GM21390 (cell line): ENCODE data around the gene SNX4.
"Not testable (repeated sequence)": the region's sequence is repeated elsewhere in the genome, so short reads cannot be mapped to it uniquely, and the experiment has no call there.

Source experiments
- ATAC-seq: cut with Tn5 transposase; IDR thresholded peaks from one replicate; pipeline ENCODE4 v1.9.1; 2021; ENCODE audit not compliant: unreplicated experiment

Gene SNX4

GRCh38 chr3:125519678-125520562 is at the start of gene SNX4:
SNX4 (minus strand) TSS chr3:125520202; CDS start chr3:125520172, 30 bp downstream.
- peak; percentile 89 for ATAC-seq

GRCh38 chr3:125556314-125556713 is 36.3 kb upstream of the SNX4 start:
- ATAC-seq, result no peak

GRCh38 chr3:125552401-125552800 is 32.4 kb upstream of the SNX4 start:
- no peak for ATAC-seq

GRCh38 chr3:125528920-125529319 is 8.9 kb upstream of the SNX4 start:
- ATAC-seq, result no peak

GRCh38 chr3:125525153-125525552 is 5.2 kb upstream of the SNX4 start:
- ATAC-seq, result no peak

- ATAC-seq, result not testable (repeated sequence)
These were observed 539 bp upstream of the SNX4 start for GRCh38 chr3:125520563-125520919.

GRCh38 chr3:125515421-125515820 is 4.6 kb downstream of the SNX4 start:
- ATAC-seq, result no peak

- no peak for ATAC-seq
These were observed 6.4 kb downstream of the SNX4 start for GRCh38 chr3:125513490-125514115.

GRCh38 chr3:125512135-125512920 is 7.7 kb downstream of the SNX4 start:
- ATAC-seq, result peak; percentile 46

- peak; percentile 46 for ATAC-seq
These were observed 8.4 kb downstream of the SNX4 start for GRCh38 chr3:125511420-125512118.

- no peak for ATAC-seq
These were observed 12.9 kb downstream of the SNX4 start for GRCh38 chr3:125507128-125507527.

GRCh38 chr3:125498630-125499029 is 21.4 kb downstream of the SNX4 start:
- no peak for ATAC-seq

GRCh38 chr3:125496701-125497100 is 23.3 kb downstream of the SNX4 start:
- no peak for ATAC-seq

- ATAC-seq, result no peak
These were observed 37.6 kb downstream of the SNX4 start for GRCh38 chr3:125482406-125482805.

- ATAC-seq, result no peak
These were observed 38.2 kb downstream of the SNX4 start for GRCh38 chr3:125481786-125482185.

- not testable (repeated sequence) for ATAC-seq
These were observed 38.6 kb downstream of the SNX4 start for GRCh38 chr3:125481375-125481759.

- ATAC-seq, result no peak
These were observed 39.2 kb downstream of the SNX4 start for GRCh38 chr3:125480656-125481374.

GRCh38 chr3:125479091-125479490 is 40.9 kb downstream of the SNX4 start:
- ATAC-seq, result no peak

- no peak for ATAC-seq
These were observed 41.7 kb downstream of the SNX4 start for GRCh38 chr3:125478326-125478725.

- no peak for ATAC-seq
These were observed 42.3 kb downstream of the SNX4 start for GRCh38 chr3:125477701-125478100.
